ENCODE data around the gene SLFN14.

- TF ChIP-seq CTCF (IDR thresholded peaks at IDR 0.05) (no peak), POLR2A (IDR thresholded peaks at IDR 0.05) (no peak)
These were observed 6.3 kb upstream of the SLFN14 start for GRCh38 chr17:35566968-35567367.

All from thyroid gland (tissue), 4 donors.